ENCODE measurements around the gene CDKN1A. TPM values are rescaled to one million over a fixed set of nuclear protein-coding genes. Genes with fewer than 3 reads are reported as not detected.

CDKN1A gene
- total RNA-seq, 1 experiment from 2014 or later, result 17.4 TPM

GRCh38 chr6:36662380-36662779, 16.1 kb upstream of the CDKN1A start:
- no peak overlapping the region for H2BK15ac ChIP-seq (ENCODE audit: low read depth, low read length)
- no peak overlapping the region for H3K56ac ChIP-seq (ENCODE audit: insufficient read length, low read depth, low read length)
- no peak overlapping the region for H3K4me2 ChIP-seq (ENCODE audit: insufficient read depth, insufficient read length, low read length)
- H3K4me1 ChIP-seq (ENCODE audit: insufficient read depth, low read length), result peaks cover 7% of the 10 kb centered on the region; the same call in 1 of the 2 replicates
- H3K79me2 ChIP-seq (ENCODE audit: insufficient read depth, low read length), result no peaks in the 10 kb centered on the region
- H3K9ac ChIP-seq (ENCODE audit: extremely low read depth, insufficient read length, low read length), result no peak overlapping the region
- H4K8ac ChIP-seq (replicated peaks; ENCODE audit: insufficient read length, low read depth, low read length), result no peak overlapping the region
- no peak overlapping the region for H2AFZ ChIP-seq (ENCODE audit: low read length)
- no peak overlapping the region for H3K27ac ChIP-seq (ENCODE audit: insufficient read length, low read depth, low read length)
- H3T11ph ChIP-seq (ENCODE audit: low read length), result no peak overlapping the region
- Mint-ChIP-seq H3K27me3 (ENCODE audit: low read depth) (peaks cover 4% of the 10 kb centered on the region; the same call in 1 of the 2 replicates), H3K9me3 (no peaks in the 10 kb centered on the region), H3K4me3 (no peak overlapping the region), H3K36me3 (ENCODE audit: insufficient read depth in 1 of 3, low read depth in 3 of 3) (no peaks in the 10 kb centered on the region), H3K4me1 (peaks cover 35 to 40% of the 10 kb centered on the region in 2 experiments), H3K27ac (no peak overlapping the region; a peak in 1 of 7 replicates)
- no peak overlapping the region for H2BK5ac ChIP-seq (ENCODE audit: insufficient read length, low read length)
- WGBS (ENCODE audit: extremely low coverage, insufficient read length, low lambda C conversion rate), result no CpG with 5 or more reads among the region's 5 CpGs
- H3K27me3 ChIP-seq (ENCODE audit: insufficient read depth, low read length), result no peaks in the 10 kb centered on the region
- H2BK20ac ChIP-seq (ENCODE audit: low read depth, low read length, poor library complexity, severe bottlenecking), result no peak overlapping the region
- no peak overlapping the region for H3K18ac ChIP-seq (ENCODE audit: insufficient read length, low read depth, low read length)
- no peaks in the 10 kb centered on the region for H4K20me1 ChIP-seq (ENCODE audit: control insufficient read depth, insufficient read depth, insufficient read length)
- H2AK5ac ChIP-seq (ENCODE audit: insufficient read length, low read length), result no peak overlapping the region
- H4K5ac ChIP-seq (ENCODE audit: insufficient read length, low read depth, low read length), result no peak overlapping the region
- no peak overlapping the region for H2BK12ac ChIP-seq (ENCODE audit: insufficient read length, low read depth, low read length)
- no peak overlapping the region for H3K23ac ChIP-seq (ENCODE audit: insufficient read length, low read depth, low read length)
- no peaks in the 10 kb centered on the region for H3K79me1 ChIP-seq (ENCODE audit: insufficient read depth, low read depth, low read length, poor library complexity, severe bottlenecking)
- no peak for DNase-seq
- TF ChIP-seq CTCF (conservative IDR thresholded peaks at IDR 0.05), result no peak
- no peaks in the 10 kb centered on the region for H3K23me2 ChIP-seq (ENCODE audit: insufficient read length, low read depth, low read length, poor library complexity, severe bottlenecking)
- no peak overlapping the region for H4K91ac ChIP-seq (ENCODE audit: insufficient read length, low read depth, low read length)
- no peak overlapping the region for H3K14ac ChIP-seq (ENCODE audit: insufficient read depth, low read length)
- H2BK120ac ChIP-seq (ENCODE audit: low read depth, low read length, poor library complexity, severe bottlenecking), result no peak overlapping the region
- no peaks in the 10 kb centered on the region for H3K9me3 ChIP-seq (ENCODE audit: control insufficient read depth, low read depth, low read length)
- H3K4ac ChIP-seq (ENCODE audit: low read depth, low read length), result no peak overlapping the region

Measured in H9 (cell line).